ENCODE measurements around the gene VEZT.
"Not testable (repeated sequence)": the region's sequence is repeated elsewhere in the genome, so short reads cannot be mapped to it uniquely, and the experiment has no call there.

Gene VEZT

DNA sequence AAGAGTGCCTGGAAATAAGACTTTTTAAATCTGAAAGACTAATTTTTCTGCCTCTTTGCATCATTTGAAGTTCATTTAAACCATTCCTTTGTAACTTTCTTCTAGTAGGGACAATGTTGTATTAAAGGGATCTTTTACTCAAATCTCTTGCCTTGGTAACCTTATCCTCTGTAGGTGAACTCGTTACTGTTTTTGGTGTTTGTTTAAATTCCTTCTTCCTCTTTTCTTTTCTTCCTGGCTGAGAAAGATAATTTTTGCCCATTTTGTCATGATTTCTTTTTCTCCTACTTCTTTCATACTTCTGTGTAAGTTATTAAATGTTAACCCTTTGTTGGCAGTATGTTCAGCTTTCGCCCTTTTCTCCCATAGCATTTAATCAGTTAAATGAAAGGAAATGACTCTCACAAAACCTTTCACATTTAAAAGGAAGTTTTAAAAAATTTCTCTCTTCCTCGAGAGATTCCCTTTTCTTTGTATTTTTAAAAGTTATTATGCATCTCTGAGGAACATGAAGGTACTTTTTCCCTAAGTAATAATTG is 10.3 kb downstream of the VEZT start:
- no peak for DNase-seq

DNA sequence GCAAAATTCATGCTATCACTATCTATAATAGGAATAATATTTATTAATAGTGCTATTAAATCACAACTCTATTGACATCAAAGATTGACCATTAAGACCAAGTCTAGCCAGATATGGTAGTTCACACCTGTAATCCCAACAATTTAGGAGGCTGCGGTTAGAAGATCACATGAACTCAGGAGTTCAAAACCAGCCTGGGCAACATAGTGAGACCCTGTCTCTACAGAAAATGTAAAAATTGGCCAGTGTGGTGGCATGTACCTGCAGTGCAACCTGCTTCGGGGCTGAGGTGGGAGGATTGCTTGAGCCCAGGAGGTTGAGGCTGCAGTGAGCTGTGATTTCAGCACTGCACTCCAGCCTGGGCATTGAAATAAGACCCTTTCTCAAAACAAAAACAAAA is 11.0 kb downstream of the VEZT start:
- DNase-seq: no peak

GRCh38 chr12:95229636-95230035 is 12.0 kb downstream of the VEZT start:
- no peak for DNase-seq

DNA sequence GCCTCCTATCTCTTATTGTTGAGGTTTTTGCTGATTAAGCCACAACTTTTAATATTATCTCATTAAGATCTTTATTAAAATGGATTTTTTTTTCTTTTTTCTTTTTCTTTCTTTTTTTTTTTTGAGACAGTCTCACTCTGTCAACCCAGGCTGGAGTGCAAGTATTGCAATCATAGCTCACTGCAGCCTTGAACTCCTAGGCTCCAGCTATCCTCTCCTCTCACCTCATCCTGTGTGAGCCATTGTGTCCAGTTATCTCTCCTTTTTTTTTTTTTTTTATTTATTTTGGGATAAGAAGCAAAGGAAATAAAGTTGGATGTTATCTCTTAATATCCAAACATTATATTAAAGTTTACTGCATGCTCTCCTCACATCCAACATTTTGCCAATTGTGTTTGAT is 12.7 kb downstream of the VEZT start:
- no peak for DNase-seq

GRCh38 chr12:95231190-95231589 is 13.6 kb downstream of the VEZT start:
- DNase-seq: no peak

- not testable (repeated sequence) for DNase-seq
Measured at GRCh38 chr12:95234187-95234586, 16.6 kb downstream of the VEZT start.

DNA sequence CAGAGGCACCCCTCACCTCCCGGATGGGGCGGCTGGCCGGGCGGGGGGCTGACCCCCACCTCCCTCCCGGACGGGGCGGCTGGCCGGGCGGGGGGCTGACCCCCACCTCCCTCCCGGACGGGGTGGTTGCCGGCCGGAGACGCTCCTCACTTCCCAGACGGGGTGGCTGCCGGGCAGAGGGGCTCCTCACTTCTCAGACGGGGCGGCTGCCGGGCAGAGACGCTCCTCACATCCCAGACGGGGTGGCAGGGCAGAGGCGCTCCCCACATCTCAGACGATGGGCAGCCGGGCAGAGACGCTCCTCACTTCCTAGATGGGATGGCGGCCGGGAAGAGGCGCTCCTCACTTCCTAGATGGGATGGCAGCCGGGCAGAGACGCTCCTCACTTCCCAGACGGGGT is 18.0 kb downstream of the VEZT start:
- not testable (repeated sequence) for DNase-seq

- no peak for DNase-seq
Measured at GRCh38 chr12:95237315-95237714, 19.7 kb downstream of the VEZT start.

DNA sequence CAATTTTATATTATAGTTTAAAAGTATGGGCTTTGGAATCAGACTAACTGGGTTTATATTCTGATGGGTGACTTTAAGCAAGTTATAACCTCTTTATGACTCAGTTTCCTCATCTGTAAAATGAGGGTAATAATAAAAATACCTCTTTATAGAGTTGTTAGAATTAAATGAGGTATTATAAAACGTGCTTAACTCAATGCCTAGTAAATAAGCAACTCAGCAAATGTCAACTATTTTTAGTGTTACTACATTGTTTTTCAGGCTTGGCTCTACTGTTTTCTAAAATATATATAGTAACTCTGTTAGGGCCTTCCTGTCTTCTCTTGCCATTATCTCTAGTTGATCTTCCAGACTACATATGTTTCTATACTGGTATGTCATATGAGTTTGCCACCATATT is 20.5 kb downstream of the VEZT start:
- DNase-seq: no peak

DNA sequence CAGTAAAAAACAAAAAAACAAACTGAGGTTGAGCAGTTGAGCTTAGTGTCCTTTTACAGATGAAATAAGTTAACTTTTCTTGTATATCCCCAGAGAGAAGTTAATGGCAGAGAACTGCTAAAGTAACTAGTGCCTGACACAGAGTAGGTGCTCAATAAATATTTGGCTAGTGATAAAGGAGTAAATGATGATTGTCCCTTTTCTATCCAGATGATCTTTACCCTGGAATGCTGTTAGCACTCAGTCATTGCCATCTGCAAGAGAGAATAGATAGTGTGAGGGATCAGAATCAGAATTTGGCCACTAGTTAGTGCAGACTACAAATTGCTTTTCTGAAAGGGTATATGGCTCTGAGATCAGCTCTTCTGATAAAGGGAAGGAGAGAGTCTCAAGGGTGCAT is 21.6 kb downstream of the VEZT start:
- DNase-seq: no peak

DNA sequence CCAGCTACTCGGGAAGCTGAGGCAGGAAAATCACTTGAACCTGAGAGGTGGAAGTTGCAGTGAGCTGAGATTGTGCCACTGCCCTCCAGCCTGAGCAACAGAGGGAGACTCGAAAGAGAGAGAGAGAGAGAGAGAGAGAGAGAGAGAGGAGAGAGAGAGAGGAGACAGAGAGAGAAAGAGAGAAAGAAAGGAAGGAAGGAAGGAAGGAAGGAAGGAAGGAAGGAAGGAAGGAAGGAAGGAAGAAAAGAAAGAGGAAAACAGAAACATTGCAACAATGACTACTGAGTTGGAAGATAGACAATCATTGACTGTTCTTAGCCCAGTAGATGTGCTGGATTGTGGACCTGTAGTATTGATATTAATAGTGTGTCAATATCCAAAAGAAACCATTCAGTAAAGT is 22.2 kb downstream of the VEZT start:
- DNase-seq: not testable (repeated sequence)

- DNase-seq: no peak
Measured at GRCh38 chr12:95240556-95240955, 22.9 kb downstream of the VEZT start.

DNA sequence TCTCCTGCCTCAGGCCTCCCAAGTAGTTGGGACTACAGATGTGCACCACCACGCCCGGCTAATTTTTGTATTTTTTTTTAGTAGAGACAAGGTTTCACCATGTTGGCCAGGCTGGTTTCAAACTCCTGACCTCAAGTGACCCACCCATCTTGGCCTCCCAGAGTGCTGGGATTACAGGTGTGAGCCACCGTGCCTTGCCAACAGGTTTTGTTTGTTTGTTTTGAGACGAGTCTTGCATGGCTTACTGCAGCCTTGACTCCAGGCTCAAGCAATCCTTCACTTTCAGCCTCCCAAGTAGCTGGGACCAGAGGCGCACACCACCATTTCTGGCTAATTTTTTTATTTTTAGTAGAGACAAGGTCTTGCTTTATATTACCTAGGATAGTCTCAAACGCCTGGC is 23.5 kb downstream of the VEZT start:
- DNase-seq: not testable (repeated sequence)

GRCh38 chr12:95241761-95242506 is 24.3 kb downstream of the VEZT start:
- no peak for DNase-seq

- no peak for DNase-seq
Measured at GRCh38 chr12:95243497-95244183, 26.0 kb downstream of the VEZT start.

DNA sequence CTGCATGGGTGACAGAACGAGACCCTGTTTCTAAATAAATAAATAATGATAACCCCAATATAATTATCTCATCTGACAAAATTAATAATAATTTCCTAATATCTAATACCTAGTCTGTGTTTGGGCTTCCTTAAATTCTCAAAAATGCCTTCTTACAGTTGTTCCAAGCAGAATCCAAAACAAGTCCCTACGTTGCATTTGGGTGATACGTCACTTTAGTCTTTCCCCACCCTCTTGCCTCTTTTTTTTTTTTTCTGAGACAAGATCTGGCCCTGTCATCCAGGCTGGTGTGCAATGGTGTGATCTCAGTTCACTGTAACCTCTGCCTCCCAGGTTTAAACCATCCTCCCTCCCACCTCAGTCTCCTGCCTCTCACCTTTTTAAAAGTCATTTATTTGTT is 26.7 kb downstream of the VEZT start:
- DNase-seq: no peak

DNA sequence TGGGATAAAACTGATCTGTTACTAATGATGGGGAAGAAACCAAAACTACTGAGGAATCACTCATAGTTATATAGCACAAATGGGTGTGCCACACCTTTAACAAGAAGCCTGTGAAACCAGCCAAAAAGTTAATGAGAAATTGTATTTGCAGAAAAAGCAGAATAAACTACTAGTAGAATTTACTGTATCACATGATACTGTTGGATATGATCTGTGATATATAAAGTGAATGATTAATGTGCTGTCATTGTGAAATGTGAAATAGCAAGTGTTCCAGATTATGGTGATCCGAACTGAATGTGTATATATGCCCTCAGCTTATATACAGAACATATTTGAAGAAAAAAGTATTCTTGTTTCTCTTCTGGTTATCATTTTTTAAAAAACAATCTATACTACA is 30.5 kb downstream of the VEZT start:
- no peak for DNase-seq

DNA sequence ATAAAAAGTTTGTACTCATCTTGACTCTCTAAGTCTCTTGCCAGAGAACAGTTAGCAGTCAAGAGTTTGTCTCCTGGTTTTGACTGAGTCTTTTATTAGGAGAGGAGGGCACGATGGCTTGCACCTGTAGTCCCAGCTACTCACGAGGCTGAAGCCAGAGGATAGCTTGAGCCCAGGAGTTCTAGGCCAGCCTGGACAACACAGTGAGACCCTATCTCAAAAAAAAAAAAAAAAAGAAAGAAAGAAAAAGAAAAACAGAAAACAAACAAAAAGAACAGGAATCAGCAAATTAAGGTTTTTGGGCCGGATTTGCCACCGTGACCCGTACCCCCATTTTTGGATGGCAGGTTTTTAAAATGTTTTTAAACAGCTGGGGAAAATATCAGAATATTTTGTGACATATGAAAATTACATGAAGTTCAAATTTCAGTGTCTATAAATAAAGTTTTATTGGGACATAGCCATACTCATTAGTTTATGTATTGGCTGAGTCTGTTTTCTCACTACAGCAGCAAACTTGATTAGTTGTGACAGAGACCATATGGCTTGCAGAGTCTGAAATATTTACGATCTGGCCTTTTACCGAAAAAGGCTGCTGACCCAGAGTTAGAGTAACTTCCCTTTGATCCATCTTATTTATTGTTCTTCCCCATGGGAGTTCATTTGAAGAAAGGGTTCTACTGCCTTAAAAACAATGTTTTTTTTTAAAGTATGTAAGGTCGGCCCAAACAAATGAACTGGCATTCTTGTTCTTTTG is 31.2 kb downstream of the VEZT start:
- DNase-seq: no peak

DNA sequence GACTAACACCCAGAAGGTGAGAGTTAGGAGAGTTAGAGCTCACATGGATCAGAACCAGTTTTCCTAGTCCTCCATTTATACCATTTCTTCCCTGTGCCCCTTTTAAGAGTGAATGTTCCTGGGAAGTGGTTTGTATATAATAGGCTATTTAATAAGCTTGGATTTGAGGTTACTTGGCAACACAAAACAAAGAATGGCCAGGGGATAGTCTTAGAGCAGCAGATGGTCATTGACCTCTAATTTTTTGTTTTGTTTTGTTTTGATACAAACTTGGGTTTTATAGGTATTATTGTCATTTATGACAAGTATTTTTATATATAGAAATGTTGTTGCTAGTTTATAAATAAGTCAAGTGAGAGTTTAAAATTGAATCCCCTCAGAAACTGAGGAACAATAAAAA is 35.8 kb downstream of the VEZT start:
- no peak for DNase-seq

DNA sequence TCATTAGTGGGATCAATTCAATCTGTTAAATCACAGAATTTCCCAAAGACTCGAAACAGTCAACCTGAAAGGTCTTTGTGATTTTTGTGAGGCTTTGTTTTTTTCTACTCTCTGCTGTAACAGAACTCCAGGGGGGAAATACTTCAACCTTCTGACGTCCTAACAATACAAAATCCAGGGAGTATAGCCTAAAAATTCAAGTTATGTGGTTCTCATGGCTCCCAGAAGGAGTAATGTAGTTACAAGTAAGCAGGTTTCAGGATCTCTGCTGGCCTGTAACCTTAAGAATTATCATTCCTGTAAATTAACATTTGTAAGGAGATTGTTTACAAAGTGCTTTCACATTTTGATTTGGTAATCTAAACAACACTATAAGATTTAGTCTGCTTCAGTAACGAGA is 39.9 kb downstream of the VEZT start:
- no peak for DNase-seq

DNA sequence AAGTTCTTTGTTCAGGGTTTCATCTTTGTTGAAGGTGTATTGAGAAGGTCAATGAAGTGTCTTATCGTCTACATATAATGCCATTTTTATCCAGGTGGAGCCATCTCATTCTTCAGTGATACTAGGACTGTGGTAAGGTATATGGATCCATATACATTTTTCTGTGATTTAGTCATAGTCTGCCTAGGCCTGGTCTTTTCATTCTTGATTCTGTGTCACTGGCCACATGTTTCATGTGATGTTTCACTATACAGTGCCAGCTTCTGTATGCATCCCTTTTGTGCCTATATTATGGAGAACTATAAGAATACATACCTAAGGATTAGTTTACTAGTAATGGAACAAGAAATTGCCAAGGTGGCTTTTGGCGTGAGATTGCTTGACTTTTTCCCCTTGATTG is 40.5 kb downstream of the VEZT start:
- no peak for DNase-seq

- no peak for DNase-seq
Measured at GRCh38 chr12:95258803-95259202, 41.2 kb downstream of the VEZT start.

- no peak for DNase-seq
Measured at GRCh38 chr12:95259368-95259767, 41.8 kb downstream of the VEZT start.

DNA sequence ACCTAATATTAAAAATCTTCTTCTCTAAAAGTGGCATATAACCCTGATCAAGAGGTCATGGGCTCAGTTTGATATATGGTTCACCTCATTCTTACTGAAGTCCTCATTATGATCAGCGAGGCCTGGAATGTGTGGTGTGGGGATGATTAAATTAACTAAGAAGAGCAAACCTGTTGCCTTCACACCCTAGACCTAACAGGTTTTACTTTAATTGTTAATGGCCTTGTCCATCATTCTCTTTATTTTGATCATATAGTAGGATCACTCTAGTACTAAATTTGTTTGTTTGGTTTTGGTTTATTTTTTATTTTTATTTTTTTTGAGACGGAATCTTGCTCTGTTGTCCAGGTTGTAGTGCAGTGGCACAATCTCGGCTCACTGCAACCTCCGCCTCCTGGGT is 43.5 kb downstream of the VEZT start:
- DNase-seq: no peak

All from activated T-cell treated with anti-CD3 and anti-CD28 coated beads for 4 hours (primary cell).